Myocyte (in vitro differentiated cells): ENCODE results near the gene POC1B. TPM values are rescaled to one million over a fixed set of nuclear protein-coding genes. Genes with fewer than 3 reads are reported as not detected.

Source experiments
- DNase-seq: peaks from one replicate; pipeline ENCODE4 v3.0.0-alpha.2; 2012; ENCODE audit warnings: low read depth
- polyA plus RNA-seq: library from polyadenylated mRNA; unstranded; fragments of >200 nt; gene quantifications from one replicate; pipeline ENCODE4 v1.2.1, GENCODE V29; 2012; ENCODE audit warnings: missing spikeins
- total RNA-seq: library from RNA; depleted of rRNA; stranded (reverse); fragments of >200 nt; gene quantifications from 2 replicates; pipeline ENCODE4 v1.2.3, GENCODE V29; 2014

The POC1B gene
- 7.7 and 9.9 TPM in 2 replicates for total RNA-seq
- 5.9 TPM for polyA plus RNA-seq

DNA sequence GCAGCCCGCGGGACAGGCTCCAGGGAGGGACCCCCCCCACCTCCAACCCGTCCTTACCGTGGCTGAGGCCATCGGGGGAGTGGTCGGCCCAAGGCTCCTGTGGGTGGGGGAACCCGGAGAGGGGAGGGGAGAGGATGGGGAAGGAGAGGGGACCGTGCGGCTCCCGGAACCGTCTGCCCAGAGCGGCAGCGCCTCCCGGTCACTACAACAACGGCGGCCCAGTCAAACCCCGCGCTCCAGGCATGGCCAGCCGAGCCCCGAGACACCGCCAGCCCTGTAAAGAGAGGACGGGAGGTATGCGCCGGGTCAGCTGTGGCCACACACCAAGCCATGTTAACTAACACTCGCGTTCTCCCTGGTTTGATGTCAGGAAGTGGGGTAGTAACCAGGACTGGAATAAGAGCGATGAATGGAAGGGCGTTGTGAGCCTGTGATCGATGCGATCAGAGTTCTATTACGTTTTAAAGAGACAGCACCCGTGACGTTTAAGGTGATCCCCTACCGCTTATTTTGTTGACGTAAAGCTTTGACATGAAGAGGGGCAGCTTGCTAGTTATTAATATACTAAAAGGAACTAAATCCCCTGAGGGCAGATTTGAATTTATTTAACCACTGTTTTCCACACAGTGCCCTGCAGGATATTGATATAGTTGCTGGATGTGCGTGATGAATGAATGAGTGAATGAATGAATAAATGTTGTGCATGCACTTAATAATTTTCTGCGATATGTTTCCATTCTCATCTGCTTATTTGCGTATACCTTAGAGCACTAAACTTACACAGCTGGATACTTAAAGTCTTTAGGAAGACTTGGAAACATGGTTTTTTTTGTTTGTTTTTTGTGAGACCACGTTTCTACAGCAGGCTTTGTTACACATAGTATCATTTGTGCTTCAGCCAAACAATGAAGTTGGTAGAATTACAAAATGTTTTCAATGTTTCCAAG lies at the start of gene POC1B:
Gene POC1B (minus strand): TSS at position 224 of the 947 bp plus-strand sequence. CDS start 152 bp downstream, at position 72.
- peak; percentile 86 for DNase-seq

DNA sequence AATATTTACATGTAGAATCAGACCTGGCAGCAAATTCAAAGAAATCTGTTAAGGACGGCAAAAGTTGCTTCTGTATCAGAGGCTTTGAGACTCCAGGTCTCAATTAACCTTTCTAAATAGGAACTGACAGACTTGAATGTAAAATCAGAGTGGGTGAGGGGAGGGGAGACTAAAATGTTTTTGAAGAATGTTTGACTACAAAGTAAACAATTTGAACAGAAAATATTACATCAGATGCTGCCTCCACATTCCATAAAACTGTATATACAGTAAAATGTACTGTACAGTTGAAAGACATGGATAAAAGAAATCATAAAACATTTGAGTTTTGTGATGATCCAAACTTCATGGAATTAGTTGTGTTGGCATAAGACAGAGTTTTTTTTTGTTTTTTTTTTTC lies 49.5 kb upstream of the POC1B start:
- DNase-seq, result no peak

- peak; percentile 52 for DNase-seq
Measured at GRCh38 chr12:89574736-89575208, 48.9 kb upstream of the POC1B start.

DNA sequence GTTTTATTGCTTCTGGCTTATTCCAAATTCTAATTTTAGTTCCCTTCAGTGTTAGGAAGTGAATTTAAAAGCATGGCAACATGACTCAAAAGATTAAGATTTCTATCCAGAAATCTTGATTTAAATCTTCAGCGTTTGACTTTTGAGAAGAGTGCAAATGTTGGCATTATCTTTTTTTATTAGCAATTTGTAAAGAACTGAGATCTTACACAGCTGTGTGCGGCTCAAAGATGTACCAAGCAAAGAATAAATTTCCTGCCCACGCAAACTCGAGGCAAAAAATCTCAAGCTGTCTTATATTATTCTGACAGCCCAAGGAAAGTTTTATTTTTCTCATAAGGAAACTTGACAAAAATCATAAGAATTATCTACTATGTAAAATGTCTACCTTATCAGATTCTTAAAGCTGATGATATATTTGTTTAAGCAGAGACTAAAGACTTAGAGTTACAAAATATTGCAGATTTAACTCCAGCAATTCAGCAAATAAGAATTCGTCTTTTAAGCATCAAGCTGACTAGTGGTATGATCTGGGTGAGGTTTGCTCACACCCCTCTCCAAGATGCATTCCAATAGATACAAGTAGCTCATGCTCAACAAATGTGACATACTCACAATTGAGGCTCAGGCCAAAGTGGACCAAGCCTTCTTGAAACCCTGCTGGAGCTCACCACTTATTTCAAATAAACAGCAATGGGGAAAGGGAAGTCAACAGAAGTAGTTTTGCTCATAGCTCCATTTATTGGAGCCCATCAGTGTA lies 47.4 kb upstream of the POC1B start:
- peak; percentile 35 for DNase-seq

DNA sequence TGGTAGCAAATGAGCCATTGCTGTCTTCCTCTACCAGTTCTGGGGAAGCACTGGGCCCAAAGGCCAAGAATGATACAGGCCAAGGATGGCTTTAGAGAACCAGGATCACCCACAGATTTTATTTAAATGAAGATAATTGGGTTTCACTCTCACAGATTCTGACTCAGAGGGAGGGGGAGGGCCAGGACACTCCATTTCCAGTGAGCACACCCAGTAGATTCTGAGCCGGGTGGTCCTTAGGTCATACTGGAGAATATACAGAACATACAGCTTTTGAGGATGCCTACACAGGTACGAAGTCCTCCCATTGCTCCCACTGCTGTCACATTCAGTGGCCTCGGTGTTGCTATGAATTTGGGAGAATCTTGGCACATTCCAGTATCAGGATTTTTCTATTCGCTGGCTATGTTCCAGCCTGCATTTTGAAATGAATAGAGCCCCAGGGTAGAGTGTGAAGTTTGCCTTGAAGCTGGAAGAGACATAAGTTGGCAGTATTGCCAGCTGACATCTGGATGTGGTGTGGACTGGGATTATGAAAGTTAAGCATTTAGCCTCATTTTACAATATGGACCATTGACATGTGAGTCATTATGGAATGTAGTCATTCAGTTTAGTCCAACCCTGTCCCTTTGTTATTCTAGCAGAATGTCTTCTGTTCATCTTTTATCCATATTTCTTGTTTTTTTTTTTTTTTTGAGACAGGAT lies 45.8 kb upstream of the POC1B start:
- DNase-seq, result peak; percentile 63

DNA sequence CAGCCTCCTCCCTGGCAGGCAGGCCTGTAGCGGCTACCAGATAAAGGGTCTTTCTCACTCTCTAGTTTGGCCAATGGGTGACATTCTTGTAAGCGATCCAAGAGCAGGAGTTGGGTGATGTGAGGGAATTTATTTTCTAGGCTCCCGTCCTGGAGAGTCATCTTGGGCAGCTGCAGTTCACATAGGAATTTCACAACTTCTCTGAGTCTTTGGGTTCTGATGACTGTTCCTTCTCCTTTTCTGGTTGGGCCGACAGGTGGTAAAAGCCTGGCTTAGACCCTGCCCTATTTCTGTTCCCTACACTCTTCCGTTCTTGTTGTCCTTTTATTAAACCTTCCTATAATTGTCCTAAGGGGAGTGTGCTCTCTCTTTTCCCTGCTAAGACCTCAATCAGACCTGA lies 42.6 kb upstream of the POC1B start:
- peak; percentile 75 for DNase-seq

DNA sequence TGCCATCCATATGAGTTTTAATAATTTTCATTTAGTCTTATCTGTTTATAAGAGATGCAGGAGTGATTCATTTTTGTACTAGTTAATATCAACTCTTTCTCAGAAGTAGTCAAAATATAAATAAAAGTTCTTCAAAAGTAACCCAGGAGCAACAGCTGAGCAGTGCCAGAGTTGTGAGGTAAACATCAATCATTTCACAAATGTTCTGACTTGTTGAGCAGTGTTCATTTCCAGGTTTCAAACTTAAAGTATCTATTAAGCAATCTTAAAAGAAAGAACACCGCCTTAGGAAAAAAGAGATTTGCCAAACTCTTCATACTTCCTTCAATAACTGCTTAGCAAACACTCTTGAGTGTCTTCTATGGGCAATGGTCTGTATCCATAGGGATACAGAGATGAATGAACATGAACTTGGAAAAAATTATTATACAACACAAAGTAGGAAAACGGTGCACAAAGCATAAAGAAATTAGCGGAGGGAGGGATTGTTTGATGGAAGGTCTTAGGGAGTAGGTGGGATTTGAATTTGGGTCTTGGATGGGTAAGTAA lies 41.9 kb upstream of the POC1B start:
- no peak for DNase-seq

GRCh38 chr12:89566615-89567014 lies 40.8 kb upstream of the POC1B start:
- no peak for DNase-seq

DNA sequence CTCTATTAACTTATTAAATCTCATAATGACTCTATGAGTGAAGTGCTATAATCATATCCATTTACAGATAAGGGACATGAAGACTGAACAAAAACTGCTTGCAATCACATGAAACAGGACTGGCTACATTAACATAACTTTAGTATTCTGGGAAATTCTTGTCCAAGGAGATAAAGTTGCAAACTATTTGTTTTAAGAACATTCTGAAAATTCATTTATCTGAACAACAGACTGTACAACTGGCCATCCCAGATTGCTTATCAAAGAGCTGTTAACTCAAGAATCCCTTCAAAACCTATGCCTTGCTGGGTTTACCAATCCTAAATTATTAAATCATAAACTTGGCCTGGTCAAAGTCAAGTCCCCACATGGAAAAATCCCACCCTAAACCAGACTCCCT lies 39.2 kb upstream of the POC1B start:
- DNase-seq, result no peak

GRCh38 chr12:89559753-89560152 lies 33.9 kb upstream of the POC1B start:
- no peak for DNase-seq

DNA sequence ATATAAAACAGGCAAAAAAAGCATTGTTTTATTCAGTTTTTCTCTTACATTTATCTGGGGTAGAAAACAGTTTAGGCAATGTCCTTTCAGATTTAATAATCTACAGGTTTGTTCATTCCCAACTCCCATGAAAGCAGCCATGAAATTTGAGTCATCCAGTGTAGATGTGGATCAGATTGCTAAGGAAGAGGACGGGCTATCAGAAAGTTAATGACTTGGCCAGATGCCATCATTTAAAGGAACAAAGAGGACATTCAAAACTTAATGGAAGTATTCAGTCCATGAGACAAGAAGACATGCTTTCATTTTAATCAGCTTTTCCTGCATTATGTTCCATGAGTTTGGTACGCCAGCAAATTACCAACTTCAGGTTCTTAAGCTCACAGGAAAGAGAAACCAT lies 31.1 kb upstream of the POC1B start:
- DNase-seq, result no peak

DNA sequence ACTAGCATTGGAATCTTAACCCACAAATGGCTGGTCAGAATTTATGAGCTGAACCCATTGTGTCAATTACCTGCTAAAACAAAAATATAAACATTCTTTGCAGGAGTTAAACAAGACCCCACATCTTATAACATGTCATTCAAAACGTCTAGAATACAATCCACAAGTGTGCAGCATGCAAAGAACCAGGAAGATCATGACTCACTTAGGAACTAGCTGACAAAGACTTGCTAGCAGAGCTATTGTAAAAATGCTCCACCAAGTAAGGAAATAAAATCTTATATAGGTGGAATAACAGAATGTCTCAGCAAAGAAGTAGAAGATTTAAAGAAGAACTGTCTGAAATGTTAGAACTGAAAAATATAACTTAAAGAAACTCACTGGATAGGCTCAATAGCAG lies 26.5 kb upstream of the POC1B start:
- DNase-seq, result no peak

DNA sequence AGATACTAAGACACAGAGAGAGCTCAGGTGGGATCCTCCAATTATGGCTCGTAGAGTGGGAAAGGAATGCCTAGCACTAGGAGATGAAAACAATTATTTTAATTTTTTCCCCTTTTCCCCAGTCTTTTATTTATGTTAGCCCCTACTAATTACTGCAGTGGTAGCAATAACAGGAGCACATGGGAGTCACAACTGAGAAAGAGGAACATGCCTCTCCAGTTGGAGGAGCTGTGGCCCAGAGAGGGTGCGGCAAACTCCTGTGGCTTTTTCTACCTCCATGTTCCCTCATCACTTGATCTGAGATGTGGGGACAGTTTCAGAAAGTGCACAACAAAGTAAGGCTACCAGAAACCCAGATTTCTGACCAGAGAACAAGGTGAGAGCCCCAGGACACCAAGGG lies 25.9 kb upstream of the POC1B start:
- DNase-seq, result no peak

- no peak for DNase-seq
Measured at GRCh38 chr12:89547101-89547500, 21.3 kb upstream of the POC1B start.

- no peak for DNase-seq
Measured at GRCh38 chr12:89546151-89546550, 20.3 kb upstream of the POC1B start.

- DNase-seq, result peak; percentile 100
Measured at GRCh38 chr12:89544681-89545184, 18.9 kb upstream of the POC1B start.

- no peak for DNase-seq
Measured at GRCh38 chr12:89544022-89544421, 18.2 kb upstream of the POC1B start.

DNA sequence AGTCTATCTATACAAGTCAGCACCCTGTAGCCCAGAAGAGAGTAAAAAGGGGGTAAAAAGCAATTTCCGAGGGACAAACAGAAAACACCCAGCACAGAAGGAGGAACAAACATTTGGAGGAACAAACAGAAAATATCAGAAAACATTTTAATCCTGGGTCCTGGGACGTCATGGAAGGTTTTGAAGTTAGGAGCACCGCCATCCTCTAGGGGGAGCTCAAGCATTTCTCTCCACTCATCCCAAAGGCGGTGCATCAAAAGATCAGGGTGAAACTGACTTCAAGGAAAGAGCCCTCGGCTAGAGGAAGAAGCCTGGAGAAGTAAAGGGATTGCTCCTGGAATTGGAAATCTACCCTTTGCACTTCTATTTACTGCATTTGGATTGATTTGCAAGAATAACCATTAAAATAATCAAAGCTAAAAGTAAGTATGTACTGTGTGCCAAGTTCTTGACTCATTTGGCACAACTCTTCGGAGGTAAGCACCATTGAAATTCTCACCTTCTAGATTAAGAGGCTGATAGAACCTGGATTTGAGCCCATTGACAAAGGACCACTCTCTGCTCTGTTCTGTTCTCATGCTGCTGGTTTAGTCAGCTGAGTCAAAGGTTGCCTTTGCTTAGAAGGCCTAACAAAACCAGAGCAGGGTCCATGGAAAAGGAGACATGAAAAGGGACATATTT lies 17.2 kb upstream of the POC1B start:
- DNase-seq, result peak; percentile 88

DNA sequence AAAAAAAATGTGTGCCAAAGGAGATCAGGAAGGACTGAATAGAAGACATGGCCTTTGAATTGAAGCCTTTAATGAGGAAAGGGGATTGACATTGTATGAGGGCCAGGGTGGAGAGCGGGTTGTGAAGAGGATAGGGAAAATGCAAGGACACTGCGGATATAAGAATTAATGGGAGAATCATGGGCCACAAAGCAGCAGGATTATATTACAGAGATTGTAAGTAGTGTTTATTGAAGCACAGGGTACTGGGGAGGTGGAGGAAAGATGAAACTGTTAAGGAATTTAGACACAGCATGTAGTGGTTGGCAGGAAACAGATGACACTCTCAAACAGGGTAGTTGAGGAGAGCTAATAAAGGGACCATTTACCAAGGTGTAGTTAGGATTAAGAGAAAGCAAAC lies 16.4 kb upstream of the POC1B start:
- no peak for DNase-seq

DNA sequence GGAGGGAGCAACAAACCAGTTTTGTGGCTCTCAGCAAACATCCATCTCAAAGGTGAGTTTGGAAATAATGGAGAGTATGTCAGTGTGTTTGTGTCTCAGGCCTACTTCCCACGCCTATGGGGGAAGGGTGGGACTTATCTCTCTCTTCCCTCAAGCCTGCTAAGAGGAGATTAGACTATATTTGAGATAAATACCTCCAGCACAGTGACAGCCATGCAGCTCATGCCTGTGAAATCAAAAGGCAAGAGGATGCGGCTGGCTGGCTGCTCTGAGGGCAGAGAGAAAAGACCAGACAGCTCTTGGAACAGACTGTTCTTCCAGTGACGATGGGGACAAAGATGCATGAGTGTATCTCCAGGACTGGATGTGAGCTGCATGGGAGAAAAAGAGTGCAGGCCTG lies 14.7 kb upstream of the POC1B start:
- DNase-seq, result no peak
